ENCODE results near the gene NME1.

- TF ChIP-seq GATA3 (IDR thresholded peaks at IDR 0.05; ENCODE audit: low read depth, low read length) (no peak), GATA2 (IDR thresholded peaks at IDR 0.05; ENCODE audit: low read depth, low read length) (no peak)
Observed at GRCh38 chr17:51197754-51198153, 44.4 kb downstream of the NME1 start.

Data from SH-SY5Y (cell line).